CD4-positive, alpha-beta T cell treated with Interleukin-10 for 1 hour (primary cell): ENCODE measurements around the gene PPOX.

ENCODE experiments used
- DNase-seq: peaks from one replicate; pipeline ENCODE4 v3.0.0-alpha.2; 2020

PPOX gene

DNA sequence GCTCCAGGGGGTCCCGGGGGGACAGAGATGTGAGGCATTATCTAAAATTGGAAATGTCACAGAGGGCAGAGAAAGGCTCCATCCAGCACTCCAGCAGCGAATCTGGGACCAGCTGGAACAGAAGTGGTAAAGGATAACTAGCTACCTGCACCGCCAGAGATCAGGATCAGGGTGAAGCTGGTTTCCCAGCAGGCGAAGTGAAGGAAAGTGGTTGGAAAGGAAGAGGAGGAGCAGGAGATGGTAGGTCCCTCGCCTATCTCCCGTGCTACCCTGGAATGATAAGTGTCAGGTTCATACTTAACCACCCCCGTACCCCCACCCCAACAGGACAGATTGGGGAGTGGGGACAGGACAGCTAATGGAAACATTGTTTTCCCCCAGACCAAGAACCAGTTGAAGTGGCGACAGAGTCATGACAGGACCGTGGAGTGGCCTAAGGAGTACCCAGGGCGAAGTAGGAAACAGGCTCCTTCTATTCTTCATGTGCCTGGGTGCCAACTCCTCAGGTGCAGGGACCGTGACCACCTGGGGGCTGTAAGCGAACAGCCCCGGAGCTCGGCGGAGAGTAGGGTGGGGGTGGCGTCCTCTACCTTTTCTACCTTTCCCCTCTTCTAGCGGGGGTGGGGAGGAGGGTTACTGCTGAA lies 10.4 kb downstream of the PPOX start:
- no peak for DNase-seq

GRCh38 chr1:161177112-161177935 lies 11.1 kb downstream of the PPOX start, which contains the start of gene B4GALT3:
Gene B4GALT3 (minus strand): TSS chr1:161177507. CDS start chr1:161176060, 1,447 bp downstream.
- DNase-seq = peak; percentile 93

GRCh38 chr1:161177936-161178244 lies 11.7 kb downstream of the PPOX start:
- no peak for DNase-seq

DNA sequence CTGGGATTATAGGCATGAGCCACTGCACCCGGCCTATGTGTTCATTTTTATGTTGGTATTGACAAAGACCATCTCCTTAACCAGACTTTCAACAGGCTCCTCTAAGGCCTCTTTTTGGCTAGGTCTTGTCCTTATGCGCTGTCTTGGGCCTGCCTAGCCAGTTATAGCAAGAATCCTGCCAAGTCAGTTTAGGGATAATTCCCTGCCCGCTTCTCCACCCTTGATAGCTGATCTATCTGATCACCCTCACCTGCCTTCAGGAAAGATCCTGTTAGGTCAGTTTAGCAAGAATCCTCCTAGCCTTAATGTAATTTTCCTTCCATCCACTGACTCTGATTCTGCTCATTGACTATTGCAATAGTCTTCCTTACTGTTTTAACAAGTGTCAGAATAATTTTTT lies 13.5 kb downstream of the PPOX start:
- DNase-seq = no peak

- DNase-seq = peak; percentile 35
Measured at GRCh38 chr1:161180639-161181038, 14.4 kb downstream of the PPOX start.

DNA sequence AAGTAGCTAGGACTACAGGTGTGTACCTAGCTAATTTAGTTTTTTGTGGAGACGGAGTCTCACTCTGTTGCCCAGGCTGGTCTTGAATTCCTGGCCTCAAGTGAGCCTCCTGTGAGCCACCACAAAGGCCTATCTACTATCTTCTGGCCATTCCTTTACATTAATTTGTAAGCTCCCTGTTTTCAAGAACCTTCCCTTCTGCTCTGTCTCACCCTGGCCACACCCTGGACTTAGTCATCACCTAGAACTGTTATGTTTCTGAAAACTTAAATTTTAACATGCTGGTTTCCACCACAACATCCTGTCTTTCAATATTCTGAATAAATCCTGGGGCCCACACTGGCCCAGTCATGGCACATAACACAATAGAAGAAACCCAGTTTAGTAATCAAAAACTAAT lies 16.0 kb downstream of the PPOX start:
- peak; percentile 78 for DNase-seq

- peak; percentile 92 for DNase-seq
Measured at GRCh38 chr1:161185282-161185682, 19.1 kb downstream of the PPOX start.

DNA sequence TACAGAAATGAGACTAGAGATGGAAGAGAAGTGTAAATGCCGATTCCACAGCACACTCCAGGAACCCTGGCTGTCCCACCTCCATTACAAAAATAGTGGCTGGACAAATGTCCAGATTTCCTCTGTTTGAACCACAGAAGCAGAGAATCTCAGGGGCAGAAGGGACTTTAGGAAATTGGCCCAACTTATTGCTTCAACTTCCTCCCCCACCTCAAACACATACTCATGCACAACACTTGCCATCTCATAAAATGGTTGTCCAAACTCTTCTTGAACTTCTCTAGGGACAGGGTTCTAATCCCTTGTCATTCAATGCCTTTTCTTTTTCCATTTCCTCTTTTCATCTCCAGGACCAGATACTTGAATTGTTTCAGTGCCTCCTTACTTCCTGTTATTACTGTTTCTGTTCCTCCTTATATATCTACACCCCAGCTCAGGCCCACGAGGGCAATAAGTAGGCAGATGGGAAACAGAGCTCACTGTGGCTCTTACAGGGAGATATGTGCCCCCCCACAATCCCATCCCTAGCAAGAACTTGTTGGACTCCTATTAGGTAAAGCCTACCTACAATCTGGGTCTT lies 19.6 kb downstream of the PPOX start:
- DNase-seq = no peak

DNA sequence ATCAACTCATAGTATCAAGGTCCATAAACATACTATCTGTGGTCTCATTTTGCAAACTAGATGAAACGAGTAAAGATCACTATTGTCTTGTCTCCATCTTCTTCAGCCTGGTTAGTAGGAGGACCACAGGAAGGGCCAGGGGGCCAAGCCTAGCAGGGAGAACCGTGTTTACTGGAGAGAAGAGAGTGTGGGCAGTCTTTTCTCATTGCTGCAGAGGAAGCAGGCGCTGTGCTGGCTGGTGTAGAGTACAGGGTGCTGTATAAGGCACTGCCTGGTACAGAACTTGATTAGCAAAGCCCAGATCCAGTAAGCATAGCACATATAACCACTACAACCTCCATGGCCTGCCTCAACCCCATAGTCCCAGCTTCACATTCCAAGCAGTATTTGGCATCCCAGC lies 21.1 kb downstream of the PPOX start:
- no peak for DNase-seq

GRCh38 chr1:161188381-161188780 lies 22.2 kb downstream of the PPOX start:
- no peak for DNase-seq

GRCh38 chr1:161189036-161189435 lies 22.8 kb downstream of the PPOX start:
- DNase-seq = no peak

DNA sequence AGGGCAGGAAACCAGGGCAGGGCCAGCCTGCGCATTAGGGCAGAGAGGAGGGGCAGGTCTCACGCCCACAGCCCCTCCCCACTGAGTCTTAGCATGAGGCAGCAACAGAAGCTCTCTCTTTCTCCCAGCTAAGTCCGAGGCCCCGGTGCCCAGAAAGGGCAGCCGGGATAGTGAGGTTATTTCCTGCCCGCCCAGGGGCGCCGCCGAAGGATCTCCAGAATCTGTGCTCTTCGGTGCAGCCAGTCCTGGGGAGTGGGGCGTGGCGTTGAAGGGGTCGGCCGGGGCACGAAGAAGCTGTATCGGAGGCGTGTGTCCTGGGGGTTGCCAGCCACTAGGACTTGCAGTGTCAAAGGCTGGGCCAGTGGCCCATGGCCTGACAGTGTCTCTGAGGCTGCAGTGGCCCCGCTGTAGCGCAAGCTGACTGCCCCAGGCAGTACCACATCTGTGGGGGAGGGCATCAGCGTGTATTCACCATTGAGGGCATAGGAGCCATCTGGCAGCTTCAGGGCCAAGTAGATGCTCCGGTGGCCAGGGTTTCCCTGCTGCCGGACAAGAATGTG lies 24.8 kb downstream of the PPOX start:
- DNase-seq = no peak

DNA sequence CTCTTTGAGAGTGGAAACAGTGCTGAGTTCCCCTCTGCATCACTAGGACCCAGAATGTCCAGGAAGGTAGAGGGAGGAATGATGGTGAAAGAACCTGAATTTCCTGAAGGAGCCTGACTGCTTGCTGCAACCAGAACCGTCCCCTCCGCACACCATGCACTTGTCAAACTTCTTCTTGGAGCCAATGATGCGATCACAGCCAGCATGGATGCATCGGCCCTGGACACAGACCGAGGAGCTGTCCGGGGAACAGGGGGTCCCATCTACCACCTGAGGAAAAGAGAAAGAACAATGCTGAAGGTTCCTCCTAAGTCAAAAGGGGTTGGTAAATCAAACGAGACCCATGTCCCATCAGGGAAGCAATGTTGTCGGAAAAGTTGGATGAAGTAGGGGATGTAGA lies 25.7 kb downstream of the PPOX start:
- DNase-seq = no peak

DNA sequence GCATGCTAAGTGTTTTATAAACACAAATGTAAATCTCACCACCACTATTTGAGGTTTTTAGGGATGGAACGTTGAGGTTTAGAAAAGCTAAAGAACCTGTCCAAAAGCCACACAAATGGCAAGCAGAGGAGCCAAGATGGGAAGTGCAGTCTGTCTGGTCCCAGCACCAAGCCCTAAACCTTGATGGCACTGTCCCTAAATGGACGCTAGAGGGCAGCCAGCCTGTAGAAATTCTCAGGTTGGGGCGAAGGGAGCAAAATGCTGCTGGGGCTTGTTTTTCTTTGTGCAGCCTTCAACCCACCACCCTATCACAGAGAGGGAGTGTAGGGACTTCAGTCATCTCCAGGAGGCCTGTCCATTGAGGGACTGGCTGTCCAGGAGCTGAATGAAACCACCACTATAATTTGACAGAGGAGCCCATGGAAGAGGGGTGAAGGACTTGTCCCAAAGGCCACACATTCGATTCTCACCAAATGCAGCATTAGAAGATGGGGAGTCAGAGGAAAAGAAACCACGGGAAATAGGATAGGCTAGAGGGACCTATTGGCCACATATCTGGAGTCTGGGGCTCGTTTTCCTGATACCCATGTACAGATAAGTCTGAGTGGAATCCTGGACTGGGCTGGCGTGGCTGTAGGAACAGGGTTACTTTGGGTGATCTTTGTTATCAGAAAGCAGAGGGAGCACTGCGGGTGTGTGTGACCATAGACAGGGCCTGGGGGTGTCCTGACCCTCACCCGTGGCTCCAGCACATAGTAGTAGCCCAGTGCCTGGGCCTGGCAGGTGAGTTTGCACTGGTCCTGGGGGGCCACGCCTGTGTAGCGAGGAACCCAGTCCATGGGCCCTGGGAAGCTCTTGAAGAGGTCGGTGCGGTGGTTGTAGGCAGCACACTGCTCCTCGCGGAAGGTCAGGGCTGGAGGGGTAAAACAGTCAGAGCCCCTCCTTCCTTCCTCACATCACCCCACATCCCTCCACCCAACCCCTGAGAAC lies 26.5 kb downstream of the PPOX start:
- DNase-seq = peak; percentile 83

- DNase-seq = no peak
Measured at GRCh38 chr1:161193561-161194235, 27.5 kb downstream of the PPOX start.

GRCh38 chr1:161195171-161195570 lies 28.9 kb downstream of the PPOX start:
- no peak for DNase-seq

DNA sequence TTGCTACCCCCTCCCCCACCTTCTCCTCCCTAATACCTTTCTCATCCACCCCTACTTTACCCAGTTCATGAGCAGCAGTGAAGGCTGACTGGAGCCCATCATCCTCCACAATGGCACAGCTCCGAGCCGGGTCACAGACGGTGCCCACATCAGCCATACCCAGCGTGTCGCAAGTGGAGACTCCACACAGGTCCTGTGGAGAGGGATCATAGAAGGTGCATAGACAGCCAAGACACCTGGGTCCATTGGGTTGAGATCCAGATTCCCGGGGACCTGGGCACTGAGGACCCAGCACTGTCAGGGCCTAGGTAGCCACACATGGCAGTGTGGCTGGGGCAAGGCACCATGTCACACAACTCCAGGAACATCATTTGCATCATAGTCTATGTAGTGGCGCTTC lies 29.9 kb downstream of the PPOX start:
- no peak for DNase-seq

- DNase-seq = no peak
Measured at GRCh38 chr1:161196521-161197451, 30.6 kb downstream of the PPOX start.

- no peak for DNase-seq
Measured at GRCh38 chr1:161197560-161198193, 31.5 kb downstream of the PPOX start.

DNA sequence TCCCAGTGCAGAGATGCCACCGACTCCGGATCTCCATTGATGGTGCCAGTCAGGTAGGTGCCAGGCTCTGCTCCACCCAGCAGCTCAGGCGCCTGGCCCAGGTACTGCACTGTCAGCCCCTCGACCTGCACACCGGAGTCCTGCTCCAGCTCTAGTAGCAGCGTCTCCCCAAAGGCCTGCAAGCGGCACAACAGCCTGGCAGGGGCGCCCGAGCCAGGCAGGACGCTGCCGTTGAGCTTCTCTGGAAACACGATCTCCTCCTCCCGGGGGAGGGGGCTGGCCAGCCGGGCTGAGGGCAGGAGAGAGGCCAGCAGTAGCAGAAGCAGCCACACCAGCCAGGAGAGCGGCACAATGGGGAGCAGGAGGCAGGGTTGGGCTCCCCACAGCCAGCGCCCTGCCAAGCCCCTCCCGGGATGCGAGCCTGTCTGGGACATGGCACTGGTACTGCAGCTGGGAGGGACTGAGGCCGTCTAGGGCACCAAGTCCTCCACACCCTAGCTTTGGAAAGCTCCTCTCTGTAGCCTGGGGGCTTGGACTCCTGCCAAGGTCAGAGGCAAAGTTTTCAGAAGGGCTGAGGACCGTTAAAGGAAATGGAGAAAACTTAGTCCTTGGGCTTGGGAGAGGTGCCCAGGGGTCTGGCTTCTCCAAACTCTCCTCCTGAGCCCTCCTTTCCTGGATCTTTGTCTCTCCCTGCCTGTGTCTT lies 32.1 kb downstream of the PPOX start:
- no peak for DNase-seq
